ENCODE data around the gene NAV1. TPM values are rescaled to one million over a fixed set of nuclear protein-coding genes. Genes with fewer than 3 reads are reported as not detected.

Gene NAV1
- total and polyA plus RNA-seq, 9 of the 15 experiments (the other 6 are each of a cell fraction or from before 2014, with no cell fraction given): 0.91 to 16.8 (median 3.2) TPM

- Histone ChIP-seq H3K9me3 (replicated peaks; ENCODE audit: control insufficient read depth, insufficient read depth, low read depth, low read length) (no peaks in the 10 kb centered on the region), H3K36me3 (ENCODE audit: control insufficient read depth, insufficient read depth, low read length) (no peaks in the 10 kb centered on the region), H3K79me2 (ENCODE audit: control insufficient read depth, insufficient read depth, low read length) (no peaks in the 10 kb centered on the region), H2AFZ (ENCODE audit: low read depth, low read length) (peak overlapping the region; percentile 69), H3K27me3 (ENCODE audit: control insufficient read depth in 2 of 2, insufficient read depth in 2 of 2, low read length in 2 of 2) (no peaks in the 10 kb centered on the region), H3K4me1 (replicated peaks in 1 of 2; ENCODE audit: control insufficient read depth in 2 of 2, insufficient read depth in 2 of 2, low read length in 2 of 2) (peaks cover 16 to 20% of the 10 kb centered on the region in 2 experiments), H3K4me2 (ENCODE audit: insufficient read depth, low read length) (no peak overlapping the region), H3K4me3 (no peak overlapping the region), H3K9me1 (ENCODE audit: control insufficient read depth, insufficient read depth, low read length) (no peaks in the 10 kb centered on the region), H4K20me1 (replicated peaks; ENCODE audit: control insufficient read depth, insufficient read depth, low read length) (no peaks in the 10 kb centered on the region), H3K9ac (ENCODE audit: insufficient read depth in 1 of 2, low read depth in 2 of 2, low read length in 2 of 2) (peak overlapping the region in 1 of 2 experiments; percentile 40; a peak in 1 of 4 replicates), H3K27ac (ENCODE audit: extremely low read depth, low read depth, low read length) (no peak overlapping the region)
- 16% methylated on average over 13 of the region's 13 CpGs for WGBS (ENCODE audit: insufficient coverage, low coverage, missing lambda C conversion rate)
- POLR2A ChIA-PET: interaction anchor here (0.5 to 1.4 kb wide), 6 partner anchors 15 to 356 kb away, joined by 3 to 9 read pairs (median 4); no protein-coding TSS in a partner anchor
- ATAC-seq (peak; percentile 95), FAIRE-seq (peak; percentile 95), DNase-seq (ENCODE audit: extremely low read depth in 1 of 4, low spot score in 3 of 4) (peak; percentile 92 to 96 (median 94))
- intact Hi-C loops (cut with micrococcal nuclease): loop anchor here (1.0 kb wide), 6 partner anchors 19 to 234 kb away; no protein-coding TSS in a partner anchor
- BruUV-seq (replicated peaks): no TSS peak
- in situ Hi-C loops (cut with MboI): loop anchor here (5.0 kb wide), 3 partner anchors 148 to 248 kb away; no protein-coding TSS in a partner anchor
- CTCF ChIA-PET (ENCODE audit: low intra/inter-chr PET ratio): interaction anchor here (0.6 to 6.1 kb wide), 6 partner anchors 29 to 234 kb away, joined by 3 to 138 read pairs (median 5); no protein-coding TSS in a partner anchor
- TF ChIP-seq GATAD2B (IDR thresholded peaks at IDR 0.05; ENCODE audit: borderline replicate concordance): no peak
- TF ChIP-seq SRSF9 (IDR thresholded peaks at IDR 0.05; ENCODE audit: borderline replicate concordance, low read depth, low read length): no peak
- TF ChIP-seq MAFF (IDR thresholded peaks at IDR 0.05; ENCODE audit: low read length): no peak
- TF ChIP-seq GTF2E2 (tag; IDR thresholded peaks at IDR 0.05): no peak
- peak; percentile 95 for TF ChIP-seq RB1 (IDR thresholded peaks at IDR 0.05; ENCODE audit: low read depth)
- TF ChIP-seq, protein P1, sequence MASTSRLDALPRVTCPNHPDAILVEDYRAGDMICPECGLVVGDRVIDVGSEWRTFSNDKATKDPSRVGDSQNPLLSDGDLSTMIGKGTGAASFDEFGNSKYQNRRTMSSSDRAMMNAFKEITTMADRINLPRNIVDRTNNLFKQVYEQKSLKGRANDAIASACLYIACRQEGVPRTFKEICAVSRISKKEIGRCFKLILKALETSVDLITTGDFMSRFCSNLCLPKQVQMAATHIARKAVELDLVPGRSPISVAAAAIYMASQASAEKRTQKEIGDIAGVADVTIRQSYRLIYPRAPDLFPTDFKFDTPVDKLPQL (IDR thresholded peaks at IDR 0.05; ENCODE audit: extremely low read depth, insufficient read length): no peak
- TF ChIP-seq POLR3G (IDR thresholded peaks at IDR 0.05; ENCODE audit: extremely low read depth, insufficient read length, insufficient replicate concordance): no peak
- TF ChIP-seq, protein P2, sequence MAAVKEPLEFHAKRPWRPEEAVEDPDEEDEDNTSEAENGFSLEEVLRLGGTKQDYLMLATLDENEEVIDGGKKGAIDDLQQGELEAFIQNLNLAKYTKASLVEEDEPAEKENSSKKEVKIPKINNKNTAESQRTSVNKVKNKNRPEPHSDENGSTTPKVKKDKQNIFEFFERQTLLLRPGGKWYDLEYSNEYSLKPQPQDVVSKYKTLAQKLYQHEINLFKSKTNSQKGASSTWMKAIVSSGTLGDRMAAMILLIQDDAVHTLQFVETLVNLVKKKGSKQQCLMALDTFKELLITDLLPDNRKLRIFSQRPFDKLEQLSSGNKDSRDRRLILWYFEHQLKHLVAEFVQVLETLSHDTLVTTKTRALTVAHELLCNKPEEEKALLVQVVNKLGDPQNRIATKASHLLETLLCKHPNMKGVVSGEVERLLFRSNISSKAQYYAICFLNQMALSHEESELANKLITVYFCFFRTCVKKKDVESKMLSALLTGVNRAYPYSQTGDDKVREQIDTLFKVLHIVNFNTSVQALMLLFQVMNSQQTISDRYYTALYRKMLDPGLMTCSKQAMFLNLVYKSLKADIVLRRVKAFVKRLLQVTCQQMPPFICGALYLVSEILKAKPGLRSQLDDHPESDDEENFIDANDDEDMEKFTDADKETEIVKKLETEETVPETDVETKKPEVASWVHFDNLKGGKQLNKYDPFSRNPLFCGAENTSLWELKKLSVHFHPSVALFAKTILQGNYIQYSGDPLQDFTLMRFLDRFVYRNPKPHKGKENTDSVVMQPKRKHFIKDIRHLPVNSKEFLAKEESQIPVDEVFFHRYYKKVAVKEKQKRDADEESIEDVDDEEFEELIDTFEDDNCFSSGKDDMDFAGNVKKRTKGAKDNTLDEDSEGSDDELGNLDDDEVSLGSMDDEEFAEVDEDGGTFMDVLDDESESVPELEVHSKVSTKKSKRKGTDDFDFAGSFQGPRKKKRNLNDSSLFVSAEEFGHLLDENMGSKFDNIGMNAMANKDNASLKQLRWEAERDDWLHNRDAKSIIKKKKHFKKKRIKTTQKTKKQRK (IDR thresholded peaks at IDR 0.05; ENCODE audit: borderline replicate concordance, low read depth, low read length): no peak
- no peak for TF ChIP-seq ATF1 (CRISPR knock-in tag; IDR thresholded peaks at IDR 0.05)
- peak; percentile 66 for TF ChIP-seq ATF1 (tag; IDR thresholded peaks at IDR 0.05)
- no peak for TF ChIP-seq RHOXF2B (CRISPR knock-in tag; conservative IDR thresholded peaks at IDR 0.05)
- no peak for TF ChIP-seq MYBL2 (IDR thresholded peaks at IDR 0.05; ENCODE audit: low read depth)
- TF ChIP-seq MYBL2 (CRISPR knock-in tag; IDR thresholded peaks at IDR 0.05; ENCODE audit: borderline replicate concordance): no peak
- no peak for TF ChIP-seq ZNF282 (CRISPR knock-in tag; IDR thresholded peaks at IDR 0.05)
- TF ChIP-seq, protein P3, sequence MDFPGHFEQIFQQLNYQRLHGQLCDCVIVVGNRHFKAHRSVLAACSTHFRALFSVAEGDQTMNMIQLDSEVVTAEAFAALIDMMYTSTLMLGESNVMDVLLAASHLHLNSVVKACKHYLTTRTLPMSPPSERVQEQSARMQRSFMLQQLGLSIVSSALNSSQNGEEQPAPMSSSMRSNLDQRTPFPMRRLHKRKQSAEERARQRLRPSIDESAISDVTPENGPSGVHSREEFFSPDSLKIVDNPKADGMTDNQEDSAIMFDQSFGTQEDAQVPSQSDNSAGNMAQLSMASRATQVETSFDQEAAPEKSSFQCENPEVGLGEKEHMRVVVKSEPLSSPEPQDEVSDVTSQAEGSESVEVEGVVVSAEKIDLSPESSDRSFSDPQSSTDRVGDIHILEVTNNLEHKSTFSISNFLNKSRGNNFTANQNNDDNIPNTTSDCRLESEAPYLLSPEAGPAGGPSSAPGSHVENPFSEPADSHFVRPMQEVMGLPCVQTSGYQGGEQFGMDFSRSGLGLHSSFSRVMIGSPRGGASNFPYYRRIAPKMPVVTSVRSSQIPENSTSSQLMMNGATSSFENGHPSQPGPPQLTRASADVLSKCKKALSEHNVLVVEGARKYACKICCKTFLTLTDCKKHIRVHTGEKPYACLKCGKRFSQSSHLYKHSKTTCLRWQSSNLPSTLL (IDR thresholded peaks at IDR 0.05): no peak
- TF ChIP-seq ZNF384 (IDR thresholded peaks at IDR 0.05; ENCODE audit: low read depth, low read length): peak; percentile 65; the same call in 1 of the 2 replicates
- TF ChIP-seq POU5F1 (IDR thresholded peaks at IDR 0.05; ENCODE audit: borderline replicate concordance, low read depth, low read length, partially characterized antibody): no peak
- no peak for TF ChIP-seq HMG20B (CRISPR knock-in tag; IDR thresholded peaks at IDR 0.05)
- no peak for TF ChIP-seq ZNF75A (CRISPR knock-in tag; IDR thresholded peaks at IDR 0.05)
These were observed 20.8 kb downstream of the NAV1 start for GRCh38 chr1:201559679-201560162.

Data from K562 (cell line).